Thyroid gland (tissue), 4 donors: Measurements from ENCODE around the gene WNT10A. TPM values are rescaled to one million over a fixed set of nuclear protein-coding genes. Genes with fewer than 3 reads are reported as not detected.

Source experiments
- DNase-seq, 2 donors: peaks; one replicate each; pipeline ENCODE4 v3.0.0-alpha.2; 2019
- H3K27ac ChIP-seq, 3 donors: fragments of 200-600 bp; sonication (generic); 1 replicate in 2 of 3; 2 replicates in 1 of 3; pipeline ENCODE4 v1.5.1; 2016 to 2019; ENCODE audit warnings: mild to moderate bottlenecking in 1 of 3, moderate library complexity in 1 of 3
- H3K27me3 ChIP-seq: fragments of 200-600 bp; sonication (generic); one replicate; pipeline ENCODE4 v1.5.1; 2019
- H3K36me3 ChIP-seq, 2 donors: fragments of 200-600 bp; sonication (generic); one replicate each; pipeline ENCODE4 v1.5.1; 2016 to 2019
- H3K4me1 ChIP-seq, 2 donors: fragments of 200-600 bp; sonication (generic); one replicate each; pipeline ENCODE4 v1.5.1; 2017 to 2019
- H3K4me3 ChIP-seq, 3 donors: fragments of 200-600 bp; sonication (generic); replicated peaks in 1 of 3; 1 replicate in 2 of 3; 2 replicates in 1 of 3; pipeline ENCODE4 v1.5.1; 2016; ENCODE audit warnings: mild to moderate bottlenecking in 1 of 3
- H3K9me3 ChIP-seq: fragments of 200-600 bp; sonication (generic); one replicate; pipeline ENCODE4 v1.5.1; 2017
- CTCF ChIP-seq, 6 experiments: fragments of 200-600 bp in 3 of 6; fragments of 450-650 bp in 3 of 6; sonication (generic) in 3 of 6; IDR thresholded peaks; one replicate each; pipeline ENCODE4 v1.5.1; 2016 to 2019; ENCODE audit warnings: antibody characterized with exemption in 6 of 6, mild to moderate bottlenecking in 2 of 6, inconsistent platforms in 1 of 6, moderate library complexity in 1 of 6
- POLR2A ChIP-seq, 2 donors: fragments of 450-650 bp; IDR thresholded peaks; one replicate each; pipeline ENCODE4 v1.6.1; 2017; ENCODE audit warnings: antibody characterized with exemption in 2 of 2, mild to moderate bottlenecking in 2 of 2, moderate library complexity in 1 of 2
- WGBS, 2 donors: methylation state at CpG; one replicate each; pipeline ENCODE4 v1.1.5; 2017; 5-methylcytosine and 5-hydroxymethylcytosine counted together
- intact Hi-C: fragments of 100-400 bp; cut with DNase I; formaldehyde crosslinking; loops from one replicate; pipeline ENCODE4 v1.15.1; 2023
- total RNA-seq, 4 donors: library from RNA; depleted of rRNA; stranded (reverse); fragments of >200 nt; gene quantifications; one replicate each; pipeline ENCODE4 v1.2.3, GENCODE V29; 2016

WNT10A gene
- total RNA-seq, 4 donors from 2014 or later: 0.20 TPM; not detected in 3

GRCh38 chr2:218888341-218888740, 7.7 kb downstream of the WNT10A start:
- TF ChIP-seq CTCF (IDR thresholded peaks at IDR 0.05) (no peak), POLR2A (IDR thresholded peaks at IDR 0.05) (no peak)
- 90 to 94% methylated on average over 3 to 5 of the region's 5 CpGs for WGBS, 2 donors

DNA sequence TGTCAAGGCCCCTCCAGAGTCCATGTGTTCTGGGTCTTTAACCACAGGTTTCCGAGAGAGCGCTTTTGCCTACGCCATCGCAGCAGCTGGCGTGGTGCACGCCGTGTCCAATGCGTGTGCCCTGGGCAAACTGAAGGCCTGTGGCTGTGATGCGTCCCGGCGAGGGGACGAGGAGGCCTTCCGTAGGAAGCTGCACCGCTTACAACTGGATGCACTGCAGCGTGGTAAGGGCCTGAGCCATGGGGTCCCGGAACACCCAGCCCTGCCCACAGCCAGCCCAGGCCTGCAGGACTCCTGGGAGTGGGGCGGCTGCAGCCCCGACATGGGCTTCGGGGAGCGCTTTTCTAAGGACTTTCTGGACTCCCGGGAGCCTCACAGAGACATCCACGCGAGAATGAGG, 9.3 kb downstream of the WNT10A start:
- WGBS, 2 donors: 73 to 81% methylated on average over 16 to 17 of the region's 23 CpGs

More at GRCh38 chr2:218888341-218888740, 7.7 kb downstream of the WNT10A start:
- no peak overlapping the region for H3K4me3 ChIP-seq
- intact Hi-C loops: no loop called here
- H3K4me1 ChIP-seq: peaks cover 4 to 17% of the 10 kb centered on the region in 2 donors
- no peak for DNase-seq
- H3K27me3 ChIP-seq: no peaks in the 10 kb centered on the region
- no peak overlapping the region for H3K27ac ChIP-seq
- H3K9me3 ChIP-seq: no peaks in the 10 kb centered on the region
- H3K36me3 ChIP-seq: no peaks in the 10 kb centered on the region

GRCh38 chr2:218890369-218890768, 9.7 kb downstream of the WNT10A start:
- Histone ChIP-seq H3K27ac (no peak overlapping the region), H3K36me3 (no peaks in the 10 kb centered on the region), H3K27me3 (peaks cover 12% of the 10 kb centered on the region), H3K4me1 (peaks cover 6 to 11% of the 10 kb centered on the region in 2 donors), H3K9me3 (no peaks in the 10 kb centered on the region), H3K4me3 (no peak overlapping the region)
- TF ChIP-seq CTCF (IDR thresholded peaks at IDR 0.05) (no peak), POLR2A (IDR thresholded peaks at IDR 0.05) (no peak)
- WGBS, 2 donors: 50 to 76% methylated on average over 3 of the region's 3 CpGs
- intact Hi-C loops: no loop called here
- DNase-seq: no peak

More for the DNA sequence above, 9.3 kb downstream of the WNT10A start:
- Histone ChIP-seq H3K36me3 (no peaks in the 10 kb centered on the region), H3K4me3 (no peak overlapping the region), H3K4me1 (peaks cover 6 to 11% of the 10 kb centered on the region in 2 donors), H3K27ac (no peak overlapping the region), H3K9me3 (no peaks in the 10 kb centered on the region), H3K27me3 (peaks cover 7% of the 10 kb centered on the region)
- intact Hi-C loops: no loop called here
- TF ChIP-seq CTCF (IDR thresholded peaks at IDR 0.05) (no peak), POLR2A (IDR thresholded peaks at IDR 0.05) (no peak)
- DNase-seq: no peak

DNA sequence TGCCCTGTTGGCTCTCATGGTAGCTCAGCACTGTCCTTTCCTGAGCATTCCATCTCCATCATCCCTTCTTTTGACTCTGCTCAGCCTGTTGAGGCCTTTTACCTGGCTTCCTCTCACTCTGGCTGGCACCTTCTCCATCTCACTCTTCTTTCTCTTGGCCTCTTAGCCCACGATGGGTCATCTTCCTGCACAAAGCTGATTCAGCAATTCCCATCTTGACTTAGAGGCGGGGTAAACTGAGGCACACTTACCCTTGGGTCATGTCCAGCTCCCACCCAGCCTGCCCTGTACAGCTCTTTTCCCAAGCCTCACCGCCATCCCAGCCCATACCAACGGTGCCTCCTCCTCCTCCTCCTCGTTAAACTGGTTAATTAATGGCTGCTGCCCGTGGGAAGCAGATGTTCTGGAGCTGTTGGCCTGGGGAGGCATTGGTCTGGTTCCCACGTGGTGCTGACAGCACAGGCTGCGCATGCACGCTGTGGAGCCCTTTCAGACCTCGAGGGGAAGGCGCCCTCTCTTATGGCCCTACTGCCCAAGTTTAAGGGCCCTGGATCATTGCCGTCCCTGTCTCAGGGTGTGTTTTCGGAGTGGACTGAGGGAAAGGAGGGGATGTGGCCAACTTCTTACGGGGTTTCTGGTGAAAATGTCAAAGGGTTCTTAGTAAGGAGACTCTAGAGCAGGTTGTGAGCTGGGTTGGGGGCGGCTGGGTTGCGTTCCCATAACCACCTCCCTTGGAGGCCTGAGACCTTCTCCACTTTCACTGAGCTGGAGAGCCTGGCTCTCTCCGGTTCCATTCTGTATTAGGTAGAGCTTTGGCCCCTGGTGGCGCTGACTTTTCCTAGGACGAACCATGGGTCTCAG, 10.9 kb downstream of the WNT10A start:
- intact Hi-C loops: no loop called here
- TF ChIP-seq CTCF (IDR thresholded peaks at IDR 0.05) (no peak), POLR2A (IDR thresholded peaks at IDR 0.05) (no peak)

DNA sequence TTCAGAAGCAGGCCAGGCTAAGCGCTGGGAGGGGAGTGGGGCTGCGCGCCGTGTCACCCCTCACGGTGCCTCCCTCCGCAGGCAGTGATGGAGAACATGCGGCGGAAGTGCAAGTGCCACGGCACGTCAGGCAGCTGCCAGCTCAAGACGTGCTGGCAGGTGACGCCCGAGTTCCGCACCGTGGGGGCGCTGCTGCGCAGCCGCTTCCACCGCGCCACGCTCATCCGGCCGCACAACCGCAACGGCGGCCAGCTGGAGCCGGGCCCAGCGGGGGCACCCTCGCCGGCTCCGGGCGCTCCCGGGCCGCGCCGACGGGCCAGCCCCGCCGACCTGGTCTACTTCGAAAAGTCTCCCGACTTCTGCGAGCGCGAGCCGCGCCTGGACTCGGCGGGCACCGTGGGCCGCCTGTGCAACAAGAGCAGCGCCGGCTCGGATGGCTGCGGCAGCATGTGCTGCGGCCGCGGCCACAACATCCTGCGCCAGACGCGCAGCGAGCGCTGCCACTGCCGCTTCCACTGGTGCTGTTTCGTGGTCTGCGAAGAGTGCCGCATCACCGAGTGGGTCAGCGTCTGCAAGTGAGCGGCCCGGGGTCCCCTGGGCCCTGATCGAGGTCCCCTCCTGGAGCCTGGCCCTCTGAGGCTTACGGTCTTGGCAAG, 12.2 kb downstream of the WNT10A start:
- Histone ChIP-seq H3K9me3 (no peaks in the 10 kb centered on the region), H3K27me3 (peaks cover 33% of the 10 kb centered on the region), H3K36me3 (no peaks in the 10 kb centered on the region), H3K4me1 (peaks cover 6 to 16% of the 10 kb centered on the region in 2 donors), H3K4me3 (peak overlapping the region in 1 of 3 donors; percentile 17), H3K27ac (no peak overlapping the region)
- TF ChIP-seq CTCF (IDR thresholded peaks at IDR 0.05) (peak in 3 of 6 experiments; percentile 9 to 50 (median 44)), POLR2A (IDR thresholded peaks at IDR 0.05) (no peak)
- intact Hi-C loops: no loop called here
- DNase-seq: peak; percentile 71 to 74
- WGBS, 2 donors: 2 to 3% methylated on average over 22 to 24 of the region's 72 CpGs

More for the DNA sequence above, 10.9 kb downstream of the WNT10A start:
- no peaks in the 10 kb centered on the region for H3K9me3 ChIP-seq
- H3K4me3 ChIP-seq: no peak overlapping the region
- 42 to 53% methylated on average over 19 of the region's 19 CpGs for WGBS, 2 donors
- no peak for DNase-seq
- H3K27ac ChIP-seq: no peak overlapping the region
- H3K4me1 ChIP-seq: peaks cover 6 to 11% of the 10 kb centered on the region in 2 donors
- H3K27me3 ChIP-seq: peaks cover 22% of the 10 kb centered on the region
- no peaks in the 10 kb centered on the region for H3K36me3 ChIP-seq
